Liver (tissue), 3 donors: ENCODE results near the gene CFAP100.

Source experiments
- EGR1 ChIP-seq, 2 donors: IDR thresholded peaks; 2 replicates each; pipeline ENCODE4 v1.6.1; 2016 to 2018; ENCODE audit warnings: antibody characterized with exemption in 2 of 2, low read depth in 2 of 2
- JUND ChIP-seq, 2 donors: IDR thresholded peaks; 2 replicates each; pipeline ENCODE4 v1.6.1; 2016; ENCODE audit warnings: antibody characterized with exemption in 2 of 2
- RAD21 ChIP-seq, 2 donors: IDR thresholded peaks; 2 replicates each; pipeline ENCODE4 v1.6.1; 2016; ENCODE audit warnings: antibody characterized with exemption in 2 of 2, mild to moderate bottlenecking in 2 of 2
- SP1 ChIP-seq: IDR thresholded peaks from 2 replicates; pipeline ENCODE4 v1.6.1; 2018; ENCODE audit warnings: antibody characterized with exemption, mild to moderate bottlenecking
- TF ChIP-seq, protein P1 (sequence below): fragments of 150-350 bp; IDR thresholded peaks from 2 replicates; pipeline ENCODE4 v1.5.1; 2017; ENCODE audit warnings: improper control_type of control experiment, low read depth, low read length; ENCODE audit not compliant: missing input control
- donor health status: healthy.
- donor health status: healthy.

DNA sequence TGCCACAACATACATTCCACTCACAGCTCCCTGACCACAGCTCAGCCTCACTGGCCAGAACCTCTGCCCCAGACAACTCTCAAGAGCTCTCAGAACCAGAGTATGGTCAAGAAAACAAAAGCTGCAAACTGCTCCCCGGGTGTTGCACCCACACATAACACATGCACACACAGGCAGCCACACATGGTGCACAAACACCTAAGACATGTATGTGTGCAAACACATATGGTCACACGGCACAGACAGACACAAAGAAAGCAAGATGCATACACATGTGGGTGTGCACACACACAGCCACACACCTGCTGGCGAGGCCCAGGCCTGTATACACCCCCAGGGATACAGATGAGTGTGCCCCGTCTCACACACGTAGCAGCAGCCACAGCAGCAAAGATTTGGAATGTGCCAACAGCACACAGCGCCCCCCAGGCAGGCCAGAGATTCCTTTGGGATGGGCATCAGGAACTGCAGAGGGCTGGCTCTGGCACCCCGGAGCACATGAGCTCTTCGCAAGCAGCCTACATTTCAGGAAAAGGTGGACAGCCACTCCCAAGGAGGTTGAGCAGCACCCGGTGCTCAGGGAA, 44.1 kb upstream of the CFAP100 start:
- TF ChIP-seq, protein P1, sequence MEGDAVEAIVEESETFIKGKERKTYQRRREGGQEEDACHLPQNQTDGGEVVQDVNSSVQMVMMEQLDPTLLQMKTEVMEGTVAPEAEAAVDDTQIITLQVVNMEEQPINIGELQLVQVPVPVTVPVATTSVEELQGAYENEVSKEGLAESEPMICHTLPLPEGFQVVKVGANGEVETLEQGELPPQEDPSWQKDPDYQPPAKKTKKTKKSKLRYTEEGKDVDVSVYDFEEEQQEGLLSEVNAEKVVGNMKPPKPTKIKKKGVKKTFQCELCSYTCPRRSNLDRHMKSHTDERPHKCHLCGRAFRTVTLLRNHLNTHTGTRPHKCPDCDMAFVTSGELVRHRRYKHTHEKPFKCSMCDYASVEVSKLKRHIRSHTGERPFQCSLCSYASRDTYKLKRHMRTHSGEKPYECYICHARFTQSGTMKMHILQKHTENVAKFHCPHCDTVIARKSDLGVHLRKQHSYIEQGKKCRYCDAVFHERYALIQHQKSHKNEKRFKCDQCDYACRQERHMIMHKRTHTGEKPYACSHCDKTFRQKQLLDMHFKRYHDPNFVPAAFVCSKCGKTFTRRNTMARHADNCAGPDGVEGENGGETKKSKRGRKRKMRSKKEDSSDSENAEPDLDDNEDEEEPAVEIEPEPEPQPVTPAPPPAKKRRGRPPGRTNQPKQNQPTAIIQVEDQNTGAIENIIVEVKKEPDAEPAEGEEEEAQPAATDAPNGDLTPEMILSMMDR, result no peak
- no peak for TF ChIP-seq SP1
- no peak for TF ChIP-seq RAD21 (IDR thresholded peaks at IDR 0.05)
- TF ChIP-seq EGR1 (IDR thresholded peaks at IDR 0.05; ENCODE audit: low read depth in 2 of 2), result no peak
- TF ChIP-seq JUND (IDR thresholded peaks at IDR 0.05), result no peak
